HepG2 (cell line): ENCODE results near the gene JSRP1. TPM values are rescaled to one million over a fixed set of nuclear protein-coding genes. Genes with fewer than 3 reads are reported as not detected.
A peak's percentile ranks its signal among the peaks of the same experiment; 100 is the strongest.

ENCODE experiments used
- ATAC-seq: fragments of 200-7000 bp; cut with Tn5 transposase; 3 replicates; pipeline ENCODE4 v1.9.1; 2020; ENCODE audit warnings: mild to moderate bottlenecking, moderate library complexity
- BruUV-seq: library from RNA; stranded (reverse); fragments of 400-500 nt; replicated peaks from 2 replicates; lab custom pipeline; 2021; lab: Mats Ljungman, UMichigan
- CTCF ChIA-PET: fragments of 300-600 bp; formaldehyde crosslinking; extraction: SDS; loops from one replicate; lab custom pipeline; 2021; ENCODE audit warnings: low total read pairs, inconsistent platforms, low intra/inter-chr PET ratio; lab: Yijun Ruan, JAX
- POLR2A ChIA-PET: fragments of 350-600 bp; sonication (Branson Sonifier 250); formaldehyde crosslinking; loops from one replicate; lab custom pipeline; 2020; ENCODE audit warnings: antibody characterized with exemption, inconsistent platforms; lab: Yijun Ruan, JAX
- DNase-seq: peaks from one replicate; pipeline ENCODE4 v3.0.0-alpha.2; 2015; ENCODE audit warnings: low spot score
- FAIRE-seq: peaks from 3 replicates; lab custom pipeline; 2011; peaks lifted over from hg19 to GRCh38; lab: Jason Lieb, UNC
- H2AFZ ChIP-seq: one replicate; pipeline ENCODE4 v1.6.1; 2011; ENCODE audit warnings: low read length, inconsistent platforms
- H3K27ac ChIP-seq: fragments of 300-600 bp; 3 replicates; pipeline ENCODE4 v1.8.0; 2011; ENCODE audit warnings: mixed run types, mild to moderate bottlenecking, mixed read lengths, low read length, inconsistent platforms; ENCODE audit not compliant: insufficient read depth; ENCODE audit errors: extremely low read length
- H3K27me3 ChIP-seq, 2 experiments: fragments of 200-600 bp in 1 of 2; 2 replicates in 1 of 2; 3 replicates in 1 of 2; pipeline versions ENCODE4 v1.6.0 to v1.8.0; 2011; ENCODE audit warnings: low read length in 2 of 2, mild to moderate bottlenecking in 2 of 2, moderate library complexity in 2 of 2, inconsistent platforms in 1 of 2; ENCODE audit not compliant: insufficient read depth in 2 of 2, control insufficient read depth in 1 of 2
- H3K36me3 ChIP-seq, 2 experiments: fragments of 200-600 bp in 1 of 2; replicated peaks in 1 of 2; 2 replicates in 1 of 2; 3 replicates in 1 of 2; pipeline versions ENCODE4 v1.5.1 to v1.8.0; 2011; ENCODE audit warnings: low read length in 2 of 2, inconsistent platforms in 1 of 2; ENCODE audit not compliant: insufficient read depth in 2 of 2, control insufficient read depth in 1 of 2
- H3K4me1 ChIP-seq: 2 replicates; pipeline ENCODE4 v1.5.1; 2012; ENCODE audit warnings: low read length, inconsistent platforms; ENCODE audit not compliant: insufficient read depth
- H3K4me2 ChIP-seq: 2 replicates; pipeline ENCODE4 v1.6.0; 2011; ENCODE audit warnings: low read depth, low read length, inconsistent platforms
- H3K4me3 ChIP-seq, 3 experiments: fragments of 200-600 bp in 1 of 3; sonication (generic), shearing (Covaris generic) in 1 of 3; replicated peaks in 1 of 3; 2 replicates each; pipeline ENCODE4 v1.5.1; 2011 to 2016; ENCODE audit warnings: low read length in 3 of 3, inconsistent platforms in 2 of 3, low read depth in 2 of 3, mild to moderate bottlenecking in 2 of 3, control low read depth in 1 of 3, mixed read lengths in 1 of 3; ENCODE audit not compliant: insufficient read depth in 1 of 3
- H3K79me2 ChIP-seq: one replicate; pipeline ENCODE4 v1.6.1; 2011; ENCODE audit warnings: low read length, inconsistent platforms; ENCODE audit not compliant: insufficient read depth
- H3K9ac ChIP-seq: 2 replicates; pipeline ENCODE4 v1.6.0; 2011; ENCODE audit warnings: mild to moderate bottlenecking, low read depth, low read length, inconsistent platforms; ENCODE audit not compliant: insufficient read depth
- H3K9me3 ChIP-seq: 2 replicates; pipeline ENCODE4 v1.5.1; 2012; ENCODE audit warnings: mild to moderate bottlenecking, low read length
- H4K20me1 ChIP-seq: 2 replicates; pipeline ENCODE4 v1.6.0; 2011; ENCODE audit warnings: inconsistent platforms, mild to moderate bottlenecking, low read length, moderate library complexity; ENCODE audit not compliant: insufficient read depth
- ATF7 ChIP-seq, 2 experiments: fragments of 450-650 bp in 1 of 2; sonication (generic) in 1 of 2; formaldehyde crosslinking in 1 of 2; IDR thresholded peaks; 2 replicates each; pipeline versions ENCODE4 v1.4.0 to v1.6.1; 2016 to 2020; ENCODE audit warnings: antibody characterized with exemption in 1 of 2, mild to moderate bottlenecking in 1 of 2, missing genetic modification reagents in 1 of 2
- CREB1 ChIP-seq, 2 experiments: fragments of 450-650 bp in 1 of 2; IDR thresholded peaks; 2 replicates each; pipeline ENCODE4 v1.6.1; 2016 to 2017; ENCODE audit warnings: control low read depth in 1 of 2, mild to moderate bottlenecking in 1 of 2, missing compliant biosample characterization in 1 of 2, missing genetic modification characterization in 1 of 2
- JUN ChIP-seq: sonication (generic); formaldehyde crosslinking; IDR thresholded peaks from 2 replicates; pipeline ENCODE4 v1.4.0; 2020; ENCODE audit warnings: mild to moderate bottlenecking, missing genetic modification reagents
- SCMH1 ChIP-seq: sonication (generic); formaldehyde crosslinking; IDR thresholded peaks from 2 replicates; pipeline ENCODE4 v1.9.0; 2021; ENCODE audit warnings: missing genetic modification reagents, mild to moderate bottlenecking, borderline replicate concordance
- SYNCRIP ChIP-seq: fragments of 200-400 bp; formaldehyde crosslinking; IDR thresholded peaks from 2 replicates; pipeline ENCODE4 v1.6.1; 2018; ENCODE audit warnings: mild to moderate bottlenecking, low read depth, low read length; ENCODE audit not compliant: insufficient read depth
- TFDP2 ChIP-seq: sonication (generic); formaldehyde crosslinking; IDR thresholded peaks from 2 replicates; pipeline ENCODE4 v1.4.0; 2020; ENCODE audit warnings: missing genetic modification reagents
- ZMYM3 ChIP-seq: sonication (generic); formaldehyde crosslinking; IDR thresholded peaks from 2 replicates; pipeline ENCODE4 v1.5.1; 2020; ENCODE audit warnings: mild to moderate bottlenecking, missing genetic modification reagents
- ZNF704 ChIP-seq: sonication (generic); formaldehyde crosslinking; IDR thresholded peaks from 2 replicates; pipeline ENCODE4 v1.8.1; 2023; ENCODE audit warnings: mild to moderate bottlenecking, inconsistent platforms, moderate library complexity, missing genetic modification reagents, borderline replicate concordance
- WGBS: methylation state at CpG from one replicate; pipeline ENCODE4 v1.1.6; 2017; ENCODE audit warnings: low lambda C conversion rate; 5-methylcytosine and 5-hydroxymethylcytosine counted together
- in situ Hi-C: cut with HindIII; loops from 2 replicates; pipeline ENCODE4 v1.10.0; 2017; ENCODE audit warnings: low pct_unique_long_range_greater_than_20kb; ENCODE audit not compliant: extremely low pct_ligation_motif_present
- intact Hi-C: fragments of 100-400 bp; cut with micrococcal nuclease; formaldehyde crosslinking; loops from one replicate; pipeline ENCODE4 v1.10.0; 2022; ENCODE audit not compliant: unreplicated experiment
- polyA plus RNA-seq, 8 experiments: library from polyadenylated mRNA; depleted of rRNA in 3 of 8; stranded (reverse) in 7 of 8; unstranded in 1 of 8; fragments of >200 nt; fragmentation: Illumina TruSeq in 4 of 8; extraction: Trizol in 4 of 8; gene quantifications; 2 replicates each; pipeline versions ENCODE4 v1.2.1 to v1.2.3, GENCODE V29; 2011 to 2016; ENCODE audit warnings: low read depth in 4 of 8, missing spikeins in 1 of 8, mixed read lengths in 1 of 8; ENCODE audit not compliant: insufficient read depth in 1 of 8
- total RNA-seq, 5 experiments: library from RNA; depleted of rRNA; stranded (reverse); fragments of >200 nt; fragmentation: Illumina TruSeq; extraction: Trizol; gene quantifications; 2 replicates each; pipeline ENCODE4 v1.2.3, GENCODE V29; 2016; ENCODE audit warnings: low read depth in 1 of 5

Gene JSRP1
- total and polyA plus RNA-seq, 2 of the 13 experiments (the other 11 are each of a cell fraction or from before 2014, with no cell fraction given), result 0.16 to 0.38 TPM

- WGBS, result 84% methylated on average over 11 of the region's 26 CpGs
- no peak for ATAC-seq
- Histone ChIP-seq H3K4me2 (no peak overlapping the region), H3K36me3 (no peaks in the 10 kb centered on the region), H3K79me2 (no peaks in the 10 kb centered on the region), H4K20me1 (no peaks in the 10 kb centered on the region), H2AFZ (no peak overlapping the region), H3K27me3 (peaks cover 7 to 70% of the 10 kb centered on the region in 2 experiments), H3K4me3 (no peak overlapping the region), H3K27ac (no peak overlapping the region), H3K4me1 (peaks cover 16% of the 10 kb centered on the region), H3K9me3 (no peaks in the 10 kb centered on the region), H3K9ac (no peak overlapping the region)
- 0 out of 2 replicates have a peak, but pooled peaks have one; percentile 37 for TF ChIP-seq ZMYM3 (CRISPR knock-in tag)
- no peak for TF ChIP-seq SCMH1 (CRISPR knock-in tag)
- CTCF ChIA-PET, result no interaction called here
- intact Hi-C loops (no loop called here), in situ Hi-C loops (no loop called here)
- no peak for DNase-seq
- POLR2A ChIA-PET, result no interaction called here
- no peak for FAIRE-seq
- no TSS peak for BruUV-seq
These were observed 47.1 kb upstream of the JSRP1 start for GRCh38 chr19:2303211-2303798.

GRCh38 chr19:2302319-2303210, 46.3 kb upstream of the JSRP1 start:
- TF ChIP-seq CREB1 (IDR thresholded peaks at IDR 0.05), result peak; percentile 96
- TF ChIP-seq CREB1 (CRISPR knock-in tag; IDR thresholded peaks at IDR 0.05), result no peak
- no peak for TF ChIP-seq SYNCRIP
- no peak for TF ChIP-seq ZNF704
- no peak for TF ChIP-seq JUN (CRISPR knock-in tag)
- peak; percentile 96 for TF ChIP-seq ATF7 (IDR thresholded peaks at IDR 0.05)
- no peak for TF ChIP-seq ATF7 (CRISPR knock-in tag; IDR thresholded peaks at IDR 0.05)
- TF ChIP-seq TFDP2, result no peak
- peaks cover 13% of the 10 kb centered on the region for H3K4me1 ChIP-seq
- CTCF ChIA-PET, result no interaction called here
- no TSS peak for BruUV-seq
- DNase-seq (no peak), ATAC-seq (no peak), FAIRE-seq (no peak)
- intact Hi-C loops, result no loop called here
- H3K27me3 ChIP-seq, result peaks cover 7 to 66% of the 10 kb centered on the region in 2 experiments
- no peak overlapping the region for H2AFZ ChIP-seq
- H3K79me2 ChIP-seq, result no peaks in the 10 kb centered on the region
- no peak overlapping the region for H3K27ac ChIP-seq
- H3K4me2 ChIP-seq, result no peak overlapping the region
- no peaks in the 10 kb centered on the region for H3K9me3 ChIP-seq
- H4K20me1 ChIP-seq, result no peaks in the 10 kb centered on the region
- in situ Hi-C loops, result no loop called here
- POLR2A ChIA-PET, result no interaction called here
- H3K36me3 ChIP-seq, result no peaks in the 10 kb centered on the region
- WGBS, result 59% methylated on average over 30 of the region's 62 CpGs
- no peak overlapping the region for H3K4me3 ChIP-seq
- no peak overlapping the region for H3K9ac ChIP-seq
